ENCODE data around the gene SNRPA1.

Gene SNRPA1

GRCh38 chr15:101243420-101243819 lies 51.6 kb downstream of the SNRPA1 start:
- TF ChIP-seq ZFX (IDR thresholded peaks at IDR 0.05), result no peak
- TF ChIP-seq CTCF (conservative IDR thresholded peaks at IDR 0.05), result no peak

GRCh38 chr15:101242999-101243336 lies 52.1 kb downstream of the SNRPA1 start:
- TF ChIP-seq CTCF (conservative IDR thresholded peaks at IDR 0.05) (no peak), ZFX (IDR thresholded peaks at IDR 0.05) (no peak)
- no peak overlapping the region for H3K27ac ChIP-seq

More at GRCh38 chr15:101243420-101243819, 51.6 kb downstream of the SNRPA1 start:
- peak overlapping the region; percentile 27; the same call in 1 of the 2 replicates for H3K27ac ChIP-seq

GRCh38 chr15:101242160-101242998 lies 52.7 kb downstream of the SNRPA1 start:
- TF ChIP-seq ZFX (IDR thresholded peaks at IDR 0.05) (no peak), CTCF (conservative IDR thresholded peaks at IDR 0.05) (no peak)
- H3K27ac ChIP-seq, result no peak overlapping the region

- no peak overlapping the region for H3K27ac ChIP-seq
- TF ChIP-seq CTCF (conservative IDR thresholded peaks at IDR 0.05), result no peak
- TF ChIP-seq ZFX (IDR thresholded peaks at IDR 0.05), result no peak
These were observed 54.7 kb downstream of the SNRPA1 start for GRCh38 chr15:101240358-101240757.

GRCh38 chr15:101239724-101240136 lies 55.3 kb downstream of the SNRPA1 start:
- TF ChIP-seq CTCF (conservative IDR thresholded peaks at IDR 0.05) (no peak), ZFX (IDR thresholded peaks at IDR 0.05) (no peak)
- no peak overlapping the region for H3K27ac ChIP-seq

GRCh38 chr15:101237251-101237650 lies 57.8 kb downstream of the SNRPA1 start:
- H3K27ac ChIP-seq, result no peak overlapping the region
- no peak for TF ChIP-seq ZFX (IDR thresholded peaks at IDR 0.05)
- TF ChIP-seq CTCF (conservative IDR thresholded peaks at IDR 0.05), result no peak

- H3K27ac ChIP-seq, result no peak overlapping the region
- no peak for TF ChIP-seq CTCF (conservative IDR thresholded peaks at IDR 0.05)
- TF ChIP-seq ZFX (IDR thresholded peaks at IDR 0.05), result no peak
These were observed 61.3 kb downstream of the SNRPA1 start for GRCh38 chr15:101233651-101234280.
